Hepatocyte (in vitro differentiated cells): ENCODE data around the gene AGAP3. TPM values are rescaled to one million over a fixed set of nuclear protein-coding genes. Genes with fewer than 3 reads are reported as not detected.

Source experiments
- DNase-seq: peaks from one replicate; pipeline ENCODE4 v3.0.0-alpha.2; 2016; ENCODE audit warnings: low spot score
- H2AFZ ChIP-seq: fragments of 200-600 bp; sonication (generic); 2 replicates; pipeline ENCODE4 v1.6.0; 2016; ENCODE audit warnings: antibody characterized with exemption, mild to moderate bottlenecking
- H3K27ac ChIP-seq: fragments of 200-600 bp; sonication (generic); 2 replicates; pipeline ENCODE4 v1.5.1; 2016; ENCODE audit warnings: mild to moderate bottlenecking
- H3K27me3 ChIP-seq: fragments of 200-600 bp; sonication (generic); 2 replicates; pipeline ENCODE4 v1.6.1; 2016
- H3K36me3 ChIP-seq: fragments of 200-600 bp; sonication (generic); replicated peaks from 2 replicates; pipeline ENCODE4 v1.5.1; 2016; ENCODE audit warnings: low read depth; ENCODE audit not compliant: insufficient read depth
- H3K4me1 ChIP-seq: fragments of 200-600 bp; sonication (generic); 2 replicates; pipeline ENCODE4 v1.5.1; 2016; ENCODE audit warnings: mild to moderate bottlenecking, moderate library complexity; ENCODE audit not compliant: insufficient read depth
- H3K4me2 ChIP-seq: fragments of 200-600 bp; sonication (generic); 2 replicates; pipeline ENCODE4 v1.6.0; 2016
- H3K4me3 ChIP-seq: fragments of 200-600 bp; sonication (generic); 2 replicates; pipeline ENCODE4 v1.5.1; 2016; ENCODE audit warnings: mild to moderate bottlenecking
- H3K79me2 ChIP-seq: fragments of 200-600 bp; sonication (generic); 2 replicates; pipeline ENCODE4 v1.6.0; 2017; ENCODE audit warnings: mild to moderate bottlenecking
- H3K9me2 ChIP-seq: fragments of 200-600 bp; sonication (generic); replicated peaks from 2 replicates; pipeline ENCODE4 v1.6.0; 2017; ENCODE audit warnings: mild to moderate bottlenecking; ENCODE audit not compliant: insufficient read depth
- H3K9me3 ChIP-seq: fragments of 200-600 bp; sonication (generic); 2 replicates; pipeline ENCODE4 v1.5.1; 2016; ENCODE audit warnings: low read depth, mild to moderate bottlenecking
- H4K20me1 ChIP-seq: fragments of 200-600 bp; sonication (generic); 2 replicates; pipeline ENCODE4 v1.6.0; 2016; ENCODE audit warnings: mild to moderate bottlenecking; ENCODE audit not compliant: insufficient read depth, poor library complexity, severe bottlenecking
- EZH2 ChIP-seq: fragments of 200-600 bp; sonication (generic); IDR thresholded peaks from 2 replicates; pipeline ENCODE4 v1.6.1; 2016; ENCODE audit warnings: antibody characterized with exemption, mild to moderate bottlenecking, borderline replicate concordance
- EZH2phosphoT487 ChIP-seq: fragments of 200-600 bp; sonication (generic); IDR thresholded peaks from one replicate; pipeline ENCODE4 v1.6.1; 2018; ENCODE audit warnings: antibody characterized with exemption, mild to moderate bottlenecking, low read depth, moderate library complexity; ENCODE audit not compliant: unreplicated experiment, severe bottlenecking
- whole genome bisulfite sequencing: methylation state at CpG from one replicate; pipeline ENCODE4 v1.1.6; 2016; ENCODE audit warnings: low lambda C conversion rate; ENCODE audit errors: missing lambda C conversion rate; 5-methylcytosine and 5-hydroxymethylcytosine counted together
- polyA plus RNA-seq: library from polyadenylated mRNA; unstranded; fragments of >200 nt; fragmentation: Nextera tagmentation; extraction: Ambion mirVana; gene quantifications from 2 replicates; pipeline ENCODE4 v1.2.1, GENCODE V29; 2016
- total RNA-seq: library from RNA; depleted of rRNA; stranded (reverse); fragments of >200 nt; gene quantifications from 2 replicates; pipeline ENCODE4 v1.2.3, GENCODE V29; 2014
- TF ChIP-seq, protein P1 (sequence below): fragments of 200-600 bp; sonication (generic); IDR thresholded peaks from 2 replicates; pipeline ENCODE4 v1.5.1; 2016; ENCODE audit warnings: antibody characterized with exemption, mild to moderate bottlenecking; ENCODE audit not compliant: poor library complexity

Gene AGAP3
- total and polyA plus RNA-seq, 2 experiments from 2014 or later, result 44.0 to 56.7 TPM

DNA sequence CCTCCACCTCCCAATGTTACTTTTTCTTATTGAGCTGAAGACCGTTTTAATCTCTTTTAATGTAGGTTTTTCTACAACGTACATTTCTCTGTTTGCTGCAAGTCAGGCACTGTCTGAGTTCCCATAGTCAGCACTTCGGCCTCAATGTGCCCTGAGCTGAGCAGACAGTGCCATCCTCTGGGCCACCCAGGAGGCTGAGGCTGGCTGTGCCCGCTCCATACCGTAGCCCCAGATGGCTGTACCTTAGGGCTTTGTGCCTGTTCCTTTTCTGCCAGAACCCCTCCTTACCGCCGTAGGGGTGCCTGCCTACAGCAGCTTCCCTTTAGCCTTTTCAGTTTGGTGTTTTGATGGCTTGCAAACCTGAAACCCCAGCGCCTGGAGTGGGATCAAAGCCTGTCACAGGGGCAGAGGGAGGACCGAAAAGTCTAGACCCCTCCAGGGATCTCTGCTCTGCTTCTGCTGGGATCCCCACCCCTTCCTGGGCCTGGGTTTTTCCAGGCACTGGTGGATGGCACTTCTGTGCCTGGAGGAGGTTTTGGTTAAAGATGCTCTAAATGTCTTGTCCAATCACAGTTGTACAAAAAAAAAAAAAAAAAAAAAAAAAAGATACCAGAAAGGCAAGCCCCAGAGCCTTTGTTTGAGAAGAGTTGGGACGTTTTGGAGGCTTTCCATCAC, 9.0 kb downstream of the AGAP3 start:
- Histone ChIP-seq H2AFZ (no peak overlapping the region), H3K36me3 (no peaks in the 10 kb centered on the region), H3K79me2 (peaks cover 96% of the 10 kb centered on the region), H3K27ac (no peak overlapping the region), H3K27me3 (no peaks in the 10 kb centered on the region), H3K9me2 (no peaks in the 10 kb centered on the region), H3K9me3 (no peaks in the 10 kb centered on the region), H3K4me3 (no peak overlapping the region), H4K20me1 (peaks cover 83% of the 10 kb centered on the region), H3K4me1 (peaks cover 2% of the 10 kb centered on the region), H3K4me2 (no peak overlapping the region)
- 85% methylated on average over 10 of the region's 10 CpGs for WGBS
- TF ChIP-seq EZH2phosphoT487, result no peak
- TF ChIP-seq EZH2, result no peak
- TF ChIP-seq, protein P1, sequence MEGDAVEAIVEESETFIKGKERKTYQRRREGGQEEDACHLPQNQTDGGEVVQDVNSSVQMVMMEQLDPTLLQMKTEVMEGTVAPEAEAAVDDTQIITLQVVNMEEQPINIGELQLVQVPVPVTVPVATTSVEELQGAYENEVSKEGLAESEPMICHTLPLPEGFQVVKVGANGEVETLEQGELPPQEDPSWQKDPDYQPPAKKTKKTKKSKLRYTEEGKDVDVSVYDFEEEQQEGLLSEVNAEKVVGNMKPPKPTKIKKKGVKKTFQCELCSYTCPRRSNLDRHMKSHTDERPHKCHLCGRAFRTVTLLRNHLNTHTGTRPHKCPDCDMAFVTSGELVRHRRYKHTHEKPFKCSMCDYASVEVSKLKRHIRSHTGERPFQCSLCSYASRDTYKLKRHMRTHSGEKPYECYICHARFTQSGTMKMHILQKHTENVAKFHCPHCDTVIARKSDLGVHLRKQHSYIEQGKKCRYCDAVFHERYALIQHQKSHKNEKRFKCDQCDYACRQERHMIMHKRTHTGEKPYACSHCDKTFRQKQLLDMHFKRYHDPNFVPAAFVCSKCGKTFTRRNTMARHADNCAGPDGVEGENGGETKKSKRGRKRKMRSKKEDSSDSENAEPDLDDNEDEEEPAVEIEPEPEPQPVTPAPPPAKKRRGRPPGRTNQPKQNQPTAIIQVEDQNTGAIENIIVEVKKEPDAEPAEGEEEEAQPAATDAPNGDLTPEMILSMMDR, result no peak
- DNase-seq, result no peak

- no peaks in the 10 kb centered on the region for H3K9me3 ChIP-seq
- H4K20me1 ChIP-seq, result peaks cover 84% of the 10 kb centered on the region
- no peak overlapping the region for H2AFZ ChIP-seq
- H3K36me3 ChIP-seq, result no peaks in the 10 kb centered on the region
- H3K4me2 ChIP-seq, result no peak overlapping the region
- H3K27ac ChIP-seq, result no peak overlapping the region
- H3K79me2 ChIP-seq, result peaks cover 96% of the 10 kb centered on the region
- H3K9me2 ChIP-seq, result no peaks in the 10 kb centered on the region
- no peak overlapping the region for H3K4me3 ChIP-seq
- no peaks in the 10 kb centered on the region for H3K4me1 ChIP-seq
- DNase-seq, result no peak
- WGBS, result 90% methylated on average over 17 of the region's 17 CpGs
- TF ChIP-seq EZH2phosphoT487, result no peak
- no peaks in the 10 kb centered on the region for H3K27me3 ChIP-seq
These were observed 9.7 kb downstream of the AGAP3 start for GRCh38 chr7:151095828-151096475.

DNA sequence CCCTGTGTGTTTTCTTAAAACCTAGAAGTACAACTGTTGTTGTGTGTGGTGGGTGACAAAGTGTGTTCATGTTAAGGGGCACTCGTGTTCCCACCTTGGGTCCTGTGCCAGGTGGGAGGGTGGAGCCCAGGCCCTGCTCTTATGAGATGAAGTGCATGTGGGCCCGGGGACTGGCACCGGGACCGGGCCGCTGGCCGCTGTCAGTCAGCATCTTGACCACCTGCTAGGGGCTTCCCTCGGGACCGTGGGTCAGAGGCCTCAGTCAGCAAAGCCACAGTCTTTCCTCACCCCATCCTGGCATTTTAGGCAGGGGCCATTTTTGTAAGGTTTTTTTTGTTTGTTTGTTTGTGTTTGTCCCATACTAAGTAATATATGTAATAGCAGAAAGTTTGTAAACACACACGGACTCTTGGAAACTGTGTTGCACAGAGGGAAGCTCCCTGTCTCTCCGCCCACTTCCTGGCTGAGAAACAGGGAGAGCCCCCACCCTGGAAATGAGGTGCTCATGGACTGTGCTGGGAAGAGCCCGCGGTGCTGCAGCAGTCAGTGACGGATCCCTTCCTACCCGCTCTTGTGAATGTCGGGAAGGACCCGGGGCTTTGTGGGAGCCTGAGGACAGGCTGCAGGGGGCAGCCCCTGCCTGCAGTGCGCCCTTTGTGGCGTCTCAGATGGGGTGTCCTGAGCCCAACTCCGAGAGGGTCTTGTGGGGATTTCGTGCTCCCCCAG, 13.4 kb downstream of the AGAP3 start:
- H4K20me1 ChIP-seq, result peaks cover 85% of the 10 kb centered on the region
- no peaks in the 10 kb centered on the region for H3K36me3 ChIP-seq
- no peaks in the 10 kb centered on the region for H3K9me2 ChIP-seq
- no peaks in the 10 kb centered on the region for H3K27me3 ChIP-seq
- 92% methylated on average over 20 of the region's 20 CpGs for WGBS
- H3K27ac ChIP-seq, result no peak overlapping the region
- no peak for TF ChIP-seq EZH2
- TF ChIP-seq, protein P1, result no peak
- TF ChIP-seq EZH2phosphoT487, result no peak
- DNase-seq, result no peak
- no peaks in the 10 kb centered on the region for H3K9me3 ChIP-seq
- H3K4me1 ChIP-seq, result no peaks in the 10 kb centered on the region
- H3K4me2 ChIP-seq, result no peak overlapping the region
- no peak overlapping the region for H3K4me3 ChIP-seq
- no peak overlapping the region for H2AFZ ChIP-seq
- peaks cover 93% of the 10 kb centered on the region for H3K79me2 ChIP-seq

- no peak for TF ChIP-seq EZH2phosphoT487
- TF ChIP-seq, protein P1, result no peak
- no peak for TF ChIP-seq EZH2
- Histone ChIP-seq H3K36me3 (no peaks in the 10 kb centered on the region), H3K27ac (no peak overlapping the region), H3K27me3 (no peaks in the 10 kb centered on the region), H3K9me3 (no peaks in the 10 kb centered on the region), H3K4me2 (no peak overlapping the region), H4K20me1 (peaks cover 82% of the 10 kb centered on the region), H2AFZ (no peak overlapping the region), H3K4me3 (no peak overlapping the region), H3K79me2 (peaks cover 89% of the 10 kb centered on the region), H3K9me2 (no peaks in the 10 kb centered on the region), H3K4me1 (no peaks in the 10 kb centered on the region)
- 91% methylated on average over 10 of the region's 10 CpGs for WGBS
- DNase-seq, result no peak
These were observed 14.6 kb downstream of the AGAP3 start for GRCh38 chr7:151100921-151101320.
